ENCODE results near the gene TMPRSS9. TPM values are rescaled to one million over a fixed set of nuclear protein-coding genes. Genes with fewer than 3 reads are reported as not detected.

The TMPRSS9 gene
- not detected for total RNA-seq

DNA sequence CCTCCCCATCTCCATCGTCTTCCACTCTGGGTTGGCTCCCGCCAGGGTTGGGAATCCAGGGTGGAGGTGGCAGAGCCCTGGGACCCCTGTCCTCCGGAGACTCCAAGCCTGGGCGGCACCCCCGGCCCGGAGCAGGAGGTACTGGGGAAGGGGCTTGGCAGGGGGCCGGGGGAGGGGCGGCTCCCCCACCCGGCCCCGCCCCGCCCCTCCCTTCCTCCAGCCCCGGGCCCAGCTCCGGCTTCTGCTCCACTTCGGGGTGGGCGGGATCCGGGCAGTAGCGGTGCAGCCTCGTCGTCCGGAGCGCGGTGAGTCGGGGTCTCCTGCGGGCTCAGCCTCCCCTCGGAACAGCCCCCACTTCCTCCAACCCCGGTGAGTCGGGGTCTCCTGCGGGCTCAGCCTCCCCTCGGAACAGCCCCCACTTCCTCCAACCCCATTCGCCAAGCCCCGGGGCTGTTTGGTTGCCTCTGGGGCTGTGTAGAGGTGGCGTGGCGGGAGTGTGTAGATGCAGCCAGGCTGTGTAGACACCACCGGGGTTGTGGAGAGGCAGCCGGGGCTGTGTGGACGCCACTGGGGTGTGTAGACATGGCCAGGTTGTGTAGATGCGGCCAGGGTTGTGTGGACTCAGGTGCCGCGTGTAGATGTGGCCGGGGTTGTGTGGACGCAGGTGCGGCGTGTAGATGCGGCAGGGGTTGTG, at the start of gene TMPRSS9:
Gene TMPRSS9, plus strand, starts transcription at position 274 of the 694 bp plus-strand sequence. CDS start 29,521 bp downstream, outside the sequence.

DNA sequence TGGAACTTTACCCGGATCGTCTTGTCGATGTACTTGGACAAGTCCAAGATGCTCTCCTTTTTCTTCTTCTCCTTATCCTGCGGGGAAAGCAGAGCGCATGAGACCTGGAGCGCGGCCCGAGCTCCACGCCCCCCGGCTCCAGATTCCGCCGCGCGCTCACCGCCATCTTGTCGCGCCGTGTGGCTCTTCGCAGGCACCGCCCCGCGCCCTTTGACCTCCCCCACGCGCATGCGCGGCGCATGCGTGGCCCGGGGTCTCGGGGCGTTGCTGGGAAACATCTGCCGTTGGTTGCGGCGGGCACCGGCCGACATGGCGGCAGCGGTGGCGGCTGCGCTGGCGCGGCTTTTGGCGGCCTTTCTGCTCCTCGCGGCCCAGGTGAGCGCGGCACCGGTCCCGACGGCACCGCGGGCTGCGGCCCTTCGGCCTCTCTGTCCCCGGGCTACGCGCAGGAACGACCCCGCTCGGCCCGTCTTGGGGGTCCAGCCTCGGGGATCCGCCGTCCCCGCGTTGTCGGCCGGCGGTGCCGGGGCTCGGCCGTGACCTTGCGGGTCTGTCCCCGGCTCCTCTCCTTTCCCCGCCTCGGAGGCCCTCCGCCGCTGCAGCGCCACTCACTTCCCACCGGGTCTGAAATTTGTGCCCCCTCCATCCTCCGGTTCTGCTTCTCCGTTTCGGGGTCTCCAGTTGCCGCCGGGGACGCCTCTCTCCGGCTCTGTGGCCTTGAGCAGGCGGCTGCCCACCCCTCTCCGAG, 31.5 kb upstream of the TMPRSS9 start, which contains the start of the genes LSM7 and SPPL2B:
Gene LSM7, minus strand, starts transcription at position 186 of the 748 bp plus-strand sequence. Its CDS starts 20 bp downstream, at position 166.
Gene SPPL2B, plus strand, starts transcription at position 284 of the 748 bp plus-strand sequence. Its CDS starts 26 bp downstream, at position 310.

DNA sequence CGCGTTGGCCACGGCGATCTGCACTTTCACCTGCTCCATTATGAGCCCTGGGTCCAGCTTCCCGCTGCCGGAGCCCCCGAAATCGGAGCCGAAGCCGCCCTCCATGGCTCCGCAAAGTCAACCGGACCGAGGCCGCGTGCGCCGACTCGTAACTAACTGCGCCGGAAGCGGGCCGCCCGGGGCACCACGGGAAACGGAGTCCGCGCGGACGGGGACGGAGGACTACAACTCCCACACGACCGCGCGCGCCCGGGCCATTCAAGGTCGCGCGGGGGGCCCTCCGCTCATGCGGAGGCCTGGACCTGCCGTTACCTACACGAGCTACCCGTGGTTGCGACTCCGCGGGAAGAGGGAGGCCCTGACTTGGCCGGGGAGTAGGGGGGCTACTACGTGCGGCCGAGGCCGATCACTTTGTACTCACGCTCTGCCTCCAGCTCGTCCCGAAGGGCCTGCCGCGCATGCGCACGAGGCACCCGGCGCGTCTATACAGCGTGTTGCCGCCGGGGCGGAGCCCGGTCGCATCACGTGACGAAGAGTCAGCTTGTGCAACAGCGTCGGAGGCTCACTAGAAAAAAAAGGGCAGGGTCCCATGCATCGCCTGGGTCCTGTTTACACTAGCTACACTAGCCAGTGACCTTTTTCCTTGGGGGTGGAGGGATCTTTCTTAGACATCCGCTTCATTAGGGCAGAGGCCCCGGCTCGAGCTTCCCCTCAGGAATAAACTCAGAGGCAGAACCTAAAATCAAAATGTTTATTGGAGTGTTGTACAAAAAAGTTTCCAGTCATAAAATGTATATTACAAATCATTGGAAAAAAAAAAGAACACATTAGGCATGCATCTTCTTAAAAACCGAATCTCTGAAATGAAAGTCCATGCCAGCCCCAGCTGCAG, 67.6 kb downstream of the TMPRSS9 start, which contains the start of gene TIMM13:
Gene TIMM13, minus strand, starts transcription at position 158 of the 892 bp plus-strand sequence. Its CDS starts 53 bp downstream, at position 105.

Small RNA genes lying within 50 kb of the gene (microRNA-seq; reads per million reads assigned to microRNA genes)
- 0.63 reads per million for gene MIR7108 (ENCODE audit: borderline microRNAs expressed, borderline replicate concordance)

Other genes with a start within 250 kb of the TMPRSS9 start
- gene AP3D1, start 208.7 kb upstream of the TMPRSS9 start, total RNA-seq = 10 to 100 TPM; 83.4 to 88.5 TPM
- gene DOT1L, start 196.3 kb upstream of the TMPRSS9 start, total RNA-seq = 10 to 100 TPM; 55.0 to 55.2 TPM
- 10 to 100 TPM; 57.5 to 58.8 TPM for gene PLEKHJ1, start 123.9 kb upstream of the TMPRSS9 start, total RNA-seq
- gene SF3A2, start 123.4 kb upstream of the TMPRSS9 start, total RNA-seq = 100 to 1,000 TPM; 128 to 129 TPM
- gene AMH, start 110.9 kb upstream of the TMPRSS9 start, total RNA-seq = 1 to 10 TPM; 7.4 to 8.0 TPM
- gene JSRP1, start 103.8 kb upstream of the TMPRSS9 start, total RNA-seq = under 1 TPM in 1 of 2 experiments, not detected in 1; 0.76 TPM
- under 1 TPM; 0.36 to 0.43 TPM for gene PEAK3, start 78.1 kb upstream of the TMPRSS9 start, total RNA-seq
- gene LINGO3, start 52.1 kb upstream of the TMPRSS9 start, total RNA-seq = 1 to 10 TPM in 1 of 2 experiments, under 1 TPM in 1; 0.72 to 1.1 TPM
- gene LSM7, start 31.7 kb upstream of the TMPRSS9 start, total RNA-seq = 100 to 1,000 TPM; 119 to 131 TPM
- 10 to 100 TPM; 89.6 to 94.4 TPM for gene SPPL2B, start 31.6 kb upstream of the TMPRSS9 start, total RNA-seq
- gene TIMM13, start 67.3 kb downstream of the TMPRSS9 start, total RNA-seq = 10 to 100 TPM; 58.9 to 63.9 TPM
- gene LMNB2, start 96.7 kb downstream of the TMPRSS9 start, total RNA-seq = 10 to 100 TPM; 75.2 to 76.2 TPM
- gene GADD45B, start 115.9 kb downstream of the TMPRSS9 start, total RNA-seq = 10 to 100 TPM; 40.6 to 42.7 TPM